T-helper 17 cell (primary cell): ENCODE results near the gene LIMS2. TPM values are rescaled to one million over a fixed set of nuclear protein-coding genes. Genes with fewer than 3 reads are reported as not detected.

Experiments
- ATAC-seq: fragments of 150-1000 bp; cut with Tn5 transposase; 2 replicates; pipeline ENCODE4 v1.10.0; 2021; ENCODE audit warnings: mild to moderate bottlenecking, moderate library complexity
- DNase-seq, 3 donors: peaks; one replicate each; pipeline versions ENCODE4 v3.0.0 to v3.0.0-alpha.2; 2020 to 2021
- H3K9me3 ChIP-seq: one replicate; pipeline ENCODE4 v1.7.0; 2013; ENCODE audit warnings: low read length, mild to moderate bottlenecking; ENCODE audit not compliant: control insufficient read depth, poor library complexity, severe bottlenecking
- H3K27ac Mint-ChIP-seq: one replicate; pipeline ENCODE4 v1.8.0; 2022; ENCODE audit warnings: mild to moderate bottlenecking, moderate library complexity, mixed read lengths
- H3K27me3 Mint-ChIP-seq: one replicate; pipeline ENCODE4 v1.8.0; 2022; ENCODE audit warnings: mixed read lengths
- H3K36me3 Mint-ChIP-seq: one replicate; pipeline ENCODE4 v1.8.0; 2022; ENCODE audit warnings: low read depth, mixed read lengths
- H3K4me1 Mint-ChIP-seq: one replicate; pipeline ENCODE4 v1.8.0; 2022; ENCODE audit warnings: mild to moderate bottlenecking, mixed read lengths
- H3K4me3 Mint-ChIP-seq: one replicate; pipeline ENCODE4 v1.8.0; 2022; ENCODE audit warnings: mild to moderate bottlenecking, moderate library complexity, mixed read lengths
- total RNA-seq, 4 donors: library from RNA in 2 of 4; stranded (reverse) in 2 of 4; gene quantifications; one replicate each; pipeline ENCODE4 v1.2.3 and lab custom pipeline; 2022 to 2026

LIMS2 gene
- total RNA-seq, 2 donors from 2014 or later, result 2.9 to 7.7 TPM

GRCh38 chr2:127648321-127648720 is 27.0 kb downstream of the LIMS2 start:
- Mint-ChIP-seq H3K4me3 (peak overlapping the region; percentile 73), H3K4me1 (peaks cover 17% of the 10 kb centered on the region), H3K27ac (peak overlapping the region; percentile 19), H3K36me3 (no peaks in the 10 kb centered on the region), H3K27me3 (peaks cover 12% of the 10 kb centered on the region)
- no peak for DNase-seq
- ATAC-seq, result no peak
- no peaks in the 10 kb centered on the region for H3K9me3 ChIP-seq

- no peak for DNase-seq
- Mint-ChIP-seq H3K36me3 (no peaks in the 10 kb centered on the region), H3K4me1 (peaks cover 17% of the 10 kb centered on the region), H3K27me3 (peaks cover 5% of the 10 kb centered on the region), H3K4me3 (no peak overlapping the region), H3K27ac (peak overlapping the region; percentile 49)
- ATAC-seq, result no peak
- no peaks in the 10 kb centered on the region for H3K9me3 ChIP-seq
These were observed 27.8 kb downstream of the LIMS2 start for GRCh38 chr2:127647242-127648190.

GRCh38 chr2:127646487-127647241 is 28.7 kb downstream of the LIMS2 start:
- Mint-ChIP-seq H3K27me3 (peaks cover 5% of the 10 kb centered on the region), H3K27ac (no peak overlapping the region), H3K4me1 (peaks cover 18% of the 10 kb centered on the region), H3K4me3 (no peak overlapping the region), H3K36me3 (no peaks in the 10 kb centered on the region)
- H3K9me3 ChIP-seq, result no peaks in the 10 kb centered on the region
- no peak for ATAC-seq
- no peak for DNase-seq

GRCh38 chr2:127645395-127646291 is 29.7 kb downstream of the LIMS2 start, which contains the start of gene GPR17:
Gene GPR17, plus strand, starts transcription at chr2:127646153. Its CDS starts 4,583 bp downstream, at chr2:127650736.
- ATAC-seq (no peak), DNase-seq (no peak)
- H3K36me3 Mint-ChIP-seq, result no peaks in the 10 kb centered on the region

GRCh38 chr2:127645026-127645394 is 30.3 kb downstream of the LIMS2 start:
- ATAC-seq (no peak), DNase-seq (no peak)
- Mint-ChIP-seq H3K4me3 (no peak overlapping the region), H3K27ac (peak overlapping the region; percentile 39), H3K36me3 (no peaks in the 10 kb centered on the region), H3K4me1 (peaks cover 25% of the 10 kb centered on the region), H3K27me3 (no peaks in the 10 kb centered on the region)
- no peaks in the 10 kb centered on the region for H3K9me3 ChIP-seq

More at GRCh38 chr2:127645395-127646291, 29.7 kb downstream of the LIMS2 start, which contains the start of gene GPR17:
- no peaks in the 10 kb centered on the region for H3K9me3 ChIP-seq
- Mint-ChIP-seq H3K4me3 (no peak within 1 kb of the TSS), H3K27me3 (no peaks in the 10 kb centered on the region), H3K27ac (peak within 1 kb of the TSS; percentile 39), H3K4me1 (peaks cover 22% of the 10 kb centered on the region)

- ATAC-seq (no peak), DNase-seq (no peak)
- H3K9me3 ChIP-seq, result no peaks in the 10 kb centered on the region
- peak overlapping the region; percentile 39 for H3K27ac Mint-ChIP-seq
- H3K4me1 Mint-ChIP-seq, result peaks cover 26% of the 10 kb centered on the region
- no peak overlapping the region for H3K4me3 Mint-ChIP-seq
- no peaks in the 10 kb centered on the region for H3K36me3 Mint-ChIP-seq
- H3K27me3 Mint-ChIP-seq, result no peaks in the 10 kb centered on the region
These were observed 31.0 kb downstream of the LIMS2 start for GRCh38 chr2:127644066-127645025.

GRCh38 chr2:127643439-127644065 is 31.8 kb downstream of the LIMS2 start:
- Mint-ChIP-seq H3K4me1 (peaks cover 25% of the 10 kb centered on the region), H3K36me3 (no peaks in the 10 kb centered on the region), H3K4me3 (no peak overlapping the region), H3K27ac (peak overlapping the region; percentile 39), H3K27me3 (no peaks in the 10 kb centered on the region)
- DNase-seq, result no peak
- no peaks in the 10 kb centered on the region for H3K9me3 ChIP-seq
- no peak for ATAC-seq

- ATAC-seq (no peak), DNase-seq (no peak)
- H3K4me3 Mint-ChIP-seq, result peak overlapping the region; percentile 19
- peak overlapping the region; percentile 39 for H3K27ac Mint-ChIP-seq
- H3K27me3 Mint-ChIP-seq, result no peaks in the 10 kb centered on the region
- peaks cover 24% of the 10 kb centered on the region for H3K4me1 Mint-ChIP-seq
- no peaks in the 10 kb centered on the region for H3K36me3 Mint-ChIP-seq
- H3K9me3 ChIP-seq, result no peaks in the 10 kb centered on the region
These were observed 32.5 kb downstream of the LIMS2 start for GRCh38 chr2:127642706-127643438.

- DNase-seq, result peak in 2 of 3 donors; percentile 23 to 37
- peak; percentile 80 for ATAC-seq
- no peaks in the 10 kb centered on the region for H3K27me3 Mint-ChIP-seq
- no peaks in the 10 kb centered on the region for H3K36me3 Mint-ChIP-seq
- no peaks in the 10 kb centered on the region for H3K9me3 ChIP-seq
- H3K27ac Mint-ChIP-seq, result no peak overlapping the region
- H3K4me3 Mint-ChIP-seq, result peak overlapping the region; percentile 75
- H3K4me1 Mint-ChIP-seq, result peaks cover 21% of the 10 kb centered on the region
These were observed 33.4 kb downstream of the LIMS2 start for GRCh38 chr2:127641846-127642507.

GRCh38 chr2:127641133-127641532 is 34.2 kb downstream of the LIMS2 start:
- H3K9me3 ChIP-seq, result no peaks in the 10 kb centered on the region
- DNase-seq (no peak), ATAC-seq (no peak)
- Mint-ChIP-seq H3K4me1 (peaks cover 25% of the 10 kb centered on the region), H3K36me3 (no peaks in the 10 kb centered on the region), H3K27me3 (no peaks in the 10 kb centered on the region), H3K4me3 (peak overlapping the region; percentile 75), H3K27ac (peak overlapping the region; percentile 45)
